IMR-90 (cell line): ENCODE data around the gene STXBP4. TPM values are rescaled to one million over a fixed set of nuclear protein-coding genes. Genes with fewer than 3 reads are reported as not detected.

Experiments
- ATAC-seq: fragments of 200-7000 bp; cut with Tn5 transposase; 2 replicates; pipeline ENCODE4 v1.9.1; 2020; ENCODE audit warnings: low read depth, mild to moderate bottlenecking, moderate library complexity
- BruUV-seq: library from RNA; stranded (reverse); fragments of 400-500 nt; replicated peaks from 2 replicates; lab custom pipeline; 2021; lab: Mats Ljungman, UMichigan
- CTCF ChIA-PET: fragments of 300-600 bp; formaldehyde crosslinking; extraction: SDS; loops from one replicate; lab custom pipeline; 2021; ENCODE audit warnings: antibody characterized with exemption; lab: Yijun Ruan, JAX
- POLR2A ChIA-PET: fragments of 300-600 bp; sonication (Branson Sonifier 250); formaldehyde crosslinking; loops from one replicate; lab custom pipeline; 2022; ENCODE audit warnings: antibody characterized with exemption; ENCODE audit not compliant: unreplicated experiment; lab: Charles Lee
- DNase-seq: peaks from one replicate; pipeline ENCODE4 v3.0.0; 2013
- H2AFZ ChIP-seq: replicated peaks from 2 replicates; pipeline ENCODE3; 2013; ENCODE audit warnings: low read length, mild to moderate bottlenecking; ENCODE audit not compliant: poor library complexity
- H2AK5ac ChIP-seq: 2 replicates; pipeline ENCODE4 v1.6.1; 2013; ENCODE audit warnings: low read depth, low read length, inconsistent platforms
- H2AK9ac ChIP-seq: replicated peaks from 2 replicates; pipeline ENCODE3; 2013; ENCODE audit warnings: mild to moderate bottlenecking, low read depth, low read length, moderate library complexity; ENCODE audit not compliant: poor library complexity
- H2BK120ac ChIP-seq: 2 replicates; pipeline ENCODE4 v1.6.1; 2013; ENCODE audit warnings: low read depth, low read length, inconsistent platforms
- H2BK15ac ChIP-seq: 3 replicates; pipeline ENCODE4 v1.6.1; 2013; ENCODE audit warnings: low read depth, low read length, inconsistent platforms
- H2BK20ac ChIP-seq: 2 replicates; pipeline ENCODE4 v1.6.1; 2013; ENCODE audit warnings: low read depth, mild to moderate bottlenecking, inconsistent platforms, low read length, moderate library complexity
- H2BK5ac ChIP-seq: 2 replicates; pipeline ENCODE4 v1.6.1; 2013; ENCODE audit warnings: mild to moderate bottlenecking, low read depth, low read length, inconsistent platforms; ENCODE audit not compliant: poor library complexity, severe bottlenecking
- H3K14ac ChIP-seq: replicated peaks from 2 replicates; pipeline ENCODE4 v1.6.1; 2013; ENCODE audit warnings: low read depth, low read length, inconsistent platforms
- H3K18ac ChIP-seq: 2 replicates; pipeline ENCODE4 v1.6.1; 2013; ENCODE audit warnings: low read depth, low read length, control low read depth
- H3K23ac ChIP-seq: 2 replicates; pipeline ENCODE4 v1.6.1; 2013; ENCODE audit warnings: low read depth, low read length, inconsistent platforms
- H3K27ac ChIP-seq: 2 replicates; pipeline ENCODE4 v1.5.1; 2013; ENCODE audit warnings: mild to moderate bottlenecking, control low read depth, low read length; ENCODE audit not compliant: insufficient read depth
- H3K27me3 ChIP-seq: 2 replicates; pipeline ENCODE4 v1.6.1; 2013; ENCODE audit warnings: low read length; ENCODE audit not compliant: control insufficient read depth, insufficient read depth
- H3K36me3 ChIP-seq: 2 replicates; pipeline ENCODE4 v1.6.1; 2013; ENCODE audit warnings: low read length, mixed read lengths; ENCODE audit not compliant: control insufficient read depth, insufficient read depth
- H3K4ac ChIP-seq: 2 replicates; pipeline ENCODE4 v1.6.1; 2013; ENCODE audit warnings: low read depth, low read length, inconsistent platforms
- H3K4me1 ChIP-seq: 2 replicates; pipeline ENCODE4 v1.6.1; 2013; ENCODE audit warnings: low read length, mixed read lengths; ENCODE audit not compliant: control insufficient read depth, insufficient read depth
- H3K4me2 ChIP-seq: 2 replicates; pipeline ENCODE4 v1.6.1; 2013; ENCODE audit warnings: low read depth, mild to moderate bottlenecking, control low read depth, low read length, moderate library complexity
- H3K4me3 ChIP-seq: 2 replicates; pipeline ENCODE4 v1.5.1; 2013; ENCODE audit warnings: low read depth, mild to moderate bottlenecking, control low read depth, low read length, moderate library complexity; ENCODE audit not compliant: insufficient read depth
- H3K56ac ChIP-seq: 2 replicates; pipeline ENCODE4 v1.6.1; 2013; ENCODE audit warnings: low read length, inconsistent platforms; ENCODE audit not compliant: insufficient read depth; ENCODE audit errors: extremely low read depth
- H3K79me1 ChIP-seq, 2 experiments: 2 replicates each; pipeline ENCODE4 v1.6.1; 2013; ENCODE audit warnings: low read length in 2 of 2, inconsistent platforms in 1 of 2, low read depth in 1 of 2
- H3K9ac ChIP-seq: 2 replicates; pipeline ENCODE4 v1.6.1; 2013; ENCODE audit warnings: low read depth, low read length, control low read depth
- H3K9me1 ChIP-seq: 2 replicates; pipeline ENCODE4 v1.6.1; 2013; ENCODE audit warnings: low read length, inconsistent platforms; ENCODE audit not compliant: insufficient read depth
- H3K9me3 ChIP-seq: 2 replicates; pipeline ENCODE4 v1.6.1; 2013; ENCODE audit warnings: low read length; ENCODE audit not compliant: control insufficient read depth, insufficient read depth
- H4K20me1 ChIP-seq: 2 replicates; pipeline ENCODE4 v1.6.1; 2013; ENCODE audit warnings: low read length, inconsistent platforms; ENCODE audit not compliant: insufficient read depth
- H4K5ac ChIP-seq: 2 replicates; pipeline ENCODE4 v1.6.1; 2013; ENCODE audit warnings: mild to moderate bottlenecking, low read depth, low read length, control low read depth
- H4K8ac ChIP-seq, 2 experiments: 2 replicates each; pipeline ENCODE4 v1.6.1; 2013; ENCODE audit warnings: low read depth in 2 of 2, low read length in 2 of 2, control low read depth in 1 of 2, inconsistent platforms in 1 of 2
- H4K91ac ChIP-seq: 2 replicates; pipeline ENCODE4 v1.6.1; 2013; ENCODE audit warnings: low read depth, low read length, inconsistent platforms; ENCODE audit not compliant: insufficient read depth
- CTCF ChIP-seq: conservative IDR thresholded peaks from 2 replicates; pipeline ENCODE4 v1.5.1; 2012; ENCODE audit warnings: mild to moderate bottlenecking, low read depth, low read length, improper control_type of control experiment
- POLR2A ChIP-seq: IDR thresholded peaks from 2 replicates; pipeline ENCODE4 v1.6.1; 2012; ENCODE audit warnings: mild to moderate bottlenecking, low read depth, low read length
- SMC3 ChIP-seq: fragments of 150-350 bp; IDR thresholded peaks from 2 replicates; pipeline ENCODE4 v1.6.1; 2016; ENCODE audit warnings: low read depth, mild to moderate bottlenecking, antibody characterized with exemption, low read length, moderate library complexity
- WGBS, 2 experiments: methylation state at CpG; one replicate each; pipeline versions ENCODE4 v1.1.5 to v1.1.7; 2013; ENCODE audit warnings: missing lambda C conversion rate in 2 of 2; ENCODE audit not compliant: insufficient read length in 1 of 2; ENCODE audit errors: extremely low coverage in 2 of 2; 5-methylcytosine and 5-hydroxymethylcytosine counted together
- dilution Hi-C: fragments of 300-500 bp; cut with HindIII; formaldehyde crosslinking; loops from one replicate; pipeline ENCODE4 v1.14.3; 2018; ENCODE audit warnings: low sequenced_read_pairs; ENCODE audit not compliant: unreplicated experiment
- in situ Hi-C: fragments of 300-500 bp; cut with MboI; formaldehyde crosslinking; loops from 3 replicates; pipeline ENCODE4 v1.14.3; 2019; ENCODE audit warnings: low sequenced_read_pairs, inconsistent platforms, mixed read lengths
- intact Hi-C: fragments of 100-400 bp; cut with micrococcal nuclease; formaldehyde crosslinking; loops from 2 replicates; pipeline ENCODE4 v1.10.0; 2022
- polyA plus RNA-seq, 3 experiments: library from polyadenylated mRNA; depleted of rRNA; stranded (reverse); fragments of >200 nt; gene quantifications; 2 replicates each; pipeline ENCODE4 v1.2.3, GENCODE V29; 2012; ENCODE audit warnings: low replicate concordance in 1 of 3
- total RNA-seq: library from RNA; depleted of rRNA; stranded (reverse); fragments of >200 nt; gene quantifications from 2 replicates; pipeline ENCODE4 v1.2.3, GENCODE V29; 2012

Gene STXBP4
- total and polyA plus RNA-seq, 2 of the 4 experiments (the other 2 are of a cell fraction) = 4.1 to 20.4 TPM

DNA sequence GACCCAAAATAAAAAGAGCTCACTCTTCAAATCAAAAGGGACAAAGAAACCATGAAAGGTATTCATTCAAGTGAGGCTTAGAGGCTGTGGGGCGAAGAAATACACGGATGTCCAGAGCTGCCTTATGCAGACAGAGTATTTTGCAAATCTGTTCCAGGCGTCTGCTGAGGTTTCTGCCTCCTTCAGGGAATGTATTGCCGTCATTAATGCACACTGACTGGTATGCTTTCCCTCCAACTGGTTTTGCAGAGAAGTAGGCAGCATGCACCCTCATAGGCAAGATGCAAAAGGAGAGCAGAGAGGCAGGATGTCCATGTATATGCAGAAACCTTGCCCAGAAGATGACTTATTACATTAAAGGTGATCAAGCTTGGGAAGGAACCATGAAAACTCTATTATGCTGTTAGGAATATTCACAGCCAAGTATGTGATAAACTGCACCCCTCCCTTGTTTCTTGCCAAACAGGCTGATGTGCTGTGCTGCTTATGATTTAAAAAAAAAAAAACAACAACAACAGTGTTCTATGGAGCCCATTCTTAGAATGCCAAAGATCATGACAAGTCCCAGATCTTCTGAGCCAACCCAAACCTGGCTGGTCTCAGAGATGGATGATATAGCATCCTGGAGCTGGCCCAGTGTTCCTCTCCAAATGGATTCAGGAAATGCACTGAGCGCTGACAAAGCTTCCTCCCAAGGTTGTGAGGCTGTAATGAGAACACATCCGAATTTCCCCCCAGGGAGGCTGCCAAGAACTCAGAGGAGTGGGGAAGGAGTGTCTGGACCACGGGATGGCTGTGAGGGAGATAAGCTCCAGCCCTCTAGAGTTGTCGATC, 218.6 kb downstream of the STXBP4 start (continued):
- TF ChIP-seq POLR2A = no peak

DNA sequence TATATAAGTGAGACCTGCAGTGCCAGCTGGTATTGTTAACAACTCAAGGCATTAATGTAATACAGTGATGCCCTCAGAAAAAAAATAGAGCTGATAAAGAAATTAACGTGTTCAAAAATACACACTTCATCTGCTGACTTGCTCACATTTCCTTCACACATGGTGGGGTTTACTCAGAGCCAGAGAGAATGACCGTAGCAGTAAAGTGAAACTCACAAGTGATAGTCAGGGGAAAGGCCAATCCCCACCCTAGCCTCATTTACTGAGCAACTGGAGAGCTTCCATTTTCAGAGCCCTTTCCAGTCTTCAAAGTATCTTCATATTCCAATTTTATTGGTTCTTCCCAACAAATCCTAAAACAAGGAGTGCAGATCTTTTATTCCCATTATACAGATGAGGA, 222.2 kb downstream of the STXBP4 start:
- H3K9ac ChIP-seq = no peak overlapping the region
- no peak overlapping the region for H2BK15ac ChIP-seq
- intact Hi-C loops (no loop called here), dilution Hi-C loops (no loop called here), in situ Hi-C loops (no loop called here)
- H3K4me3 ChIP-seq = no peak overlapping the region
- no peak for ATAC-seq
- no peak overlapping the region for H3K56ac ChIP-seq
- CTCF ChIA-PET = no interaction called here
- H3K9me1 ChIP-seq = no peaks in the 10 kb centered on the region
- H3K27me3 ChIP-seq = no peaks in the 10 kb centered on the region
- no peak for DNase-seq
- no peak overlapping the region for H2BK120ac ChIP-seq
- POLR2A ChIA-PET = no interaction called here
- TF ChIP-seq CTCF (no peak), POLR2A (no peak), SMC3 (no peak)
- no peaks in the 10 kb centered on the region for H4K20me1 ChIP-seq
- no peak overlapping the region for H2AFZ ChIP-seq
- no peak overlapping the region for H2BK5ac ChIP-seq
- BruUV-seq = no TSS peak
- no peak overlapping the region for H3K14ac ChIP-seq
- H3K23ac ChIP-seq = no peak overlapping the region
- no peaks in the 10 kb centered on the region; the same call in 1 of the 2 replicates for H3K9me3 ChIP-seq
- no CpG with 5 or more reads among the region's 2 CpGs for WGBS, 2 experiments
- H3K18ac ChIP-seq = no peak overlapping the region
- H3K27ac ChIP-seq = no peak overlapping the region
- H3K79me1 ChIP-seq = no peaks in the 10 kb centered on the region
- H4K5ac ChIP-seq = no peak overlapping the region
- H3K4me2 ChIP-seq = no peak overlapping the region
- H3K4me1 ChIP-seq = no peaks in the 10 kb centered on the region
- no peak overlapping the region for H4K8ac ChIP-seq
- H2AK9ac ChIP-seq = no peak overlapping the region
- H3K4ac ChIP-seq = no peak overlapping the region
- no peak overlapping the region for H2AK5ac ChIP-seq
- H2BK20ac ChIP-seq = no peak overlapping the region
- no peak overlapping the region for H4K91ac ChIP-seq
- H3K36me3 ChIP-seq = no peaks in the 10 kb centered on the region
